GM21825 (cell line): Measurements from ENCODE around the gene KRAS.
A peak's percentile ranks its signal among the peaks of the same experiment; 100 is the strongest.

Experiments used
- ATAC-seq: cut with Tn5 transposase; IDR thresholded peaks from one replicate; pipeline ENCODE4 v1.9.1; 2021; ENCODE audit warnings: mild to moderate bottlenecking, moderate library complexity; ENCODE audit not compliant: unreplicated experiment

The KRAS gene

GRCh38 chr12:25197608-25198007 lies 53.1 kb downstream of the KRAS start:
- ATAC-seq, result no peak

- ATAC-seq, result peak; percentile 95
These were observed 55.4 kb downstream of the KRAS start, which contains the start of the genes DNAI7 and ETFRF1 for GRCh38 chr12:25195056-25195971. TSS of gene DNAI7 (minus strand) at chr12:25195160. CDS start at chr12:25195078, 82 bp downstream. TSS of gene ETFRF1 (plus strand) at chr12:25195237. CDS start at chr12:25203957, 8,720 bp downstream.

GRCh38 chr12:25194722-25195055 lies 56.0 kb downstream of the KRAS start:
- ATAC-seq, result no peak

- ATAC-seq, result no peak
These were observed 56.5 kb downstream of the KRAS start for GRCh38 chr12:25194214-25194613.

GRCh38 chr12:25190793-25191192 lies 59.9 kb downstream of the KRAS start:
- no peak for ATAC-seq

GRCh38 chr12:25189656-25190055 lies 61.1 kb downstream of the KRAS start:
- ATAC-seq, result no peak

- no peak for ATAC-seq
These were observed 62.9 kb downstream of the KRAS start for GRCh38 chr12:25187781-25188180.

- ATAC-seq, result peak; percentile 80
These were observed 63.8 kb downstream of the KRAS start for GRCh38 chr12:25186788-25187402.

- ATAC-seq, result peak; percentile 40
These were observed 64.5 kb downstream of the KRAS start for GRCh38 chr12:25186038-25186787.

GRCh38 chr12:25184132-25184531 lies 66.6 kb downstream of the KRAS start:
- no peak for ATAC-seq

GRCh38 chr12:25182765-25183164 lies 68.0 kb downstream of the KRAS start:
- no peak for ATAC-seq

- ATAC-seq, result no peak
These were observed 87.9 kb downstream of the KRAS start for GRCh38 chr12:25162866-25163265.

GRCh38 chr12:25156061-25156460 lies 94.7 kb downstream of the KRAS start:
- ATAC-seq, result no peak

- peak; percentile 42 for ATAC-seq
These were observed 95.6 kb downstream of the KRAS start for GRCh38 chr12:25155022-25155576.
